ENCODE data around the gene ZNF430. TPM values are rescaled to one million over a fixed set of nuclear protein-coding genes. Genes with fewer than 3 reads are reported as not detected.

ZNF430 gene
- total RNA-seq, 1 experiment from 2014 or later = 7.4 TPM

DNA sequence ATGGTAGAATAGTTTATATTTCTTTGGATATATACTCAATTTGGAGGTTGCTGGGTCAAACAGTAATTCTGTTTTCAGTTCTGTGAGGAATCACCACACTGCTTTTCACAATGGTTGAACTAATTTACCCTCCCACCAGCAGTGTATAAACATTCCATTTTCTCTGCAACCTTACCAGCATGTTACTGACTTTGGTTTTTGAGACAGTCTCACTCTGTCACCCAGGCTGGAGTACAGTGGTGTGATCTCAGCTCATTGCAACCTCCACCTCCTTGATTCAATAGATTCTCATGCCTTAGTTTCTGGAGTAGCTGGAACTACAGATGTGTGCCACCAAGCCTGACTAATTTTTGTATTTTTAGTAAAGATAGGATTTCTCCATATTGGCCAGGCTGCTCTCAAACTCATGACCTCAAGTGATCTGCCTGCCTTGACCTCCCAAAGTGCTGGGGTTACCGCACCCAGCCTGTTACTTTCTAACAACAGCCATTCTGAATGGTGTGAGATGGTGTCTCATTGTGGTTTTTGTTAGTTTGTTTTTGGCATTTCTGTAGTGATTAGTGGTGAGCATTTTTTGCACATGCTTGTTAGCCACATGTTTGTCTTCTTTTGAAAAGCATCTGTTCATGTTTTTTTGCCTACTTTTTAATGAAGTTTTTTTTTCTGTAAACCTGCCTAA is 74.0 kb downstream of the ZNF430 start:
- no peaks in the 10 kb centered on the region for H4K20me1 ChIP-seq (ENCODE audit: insufficient read depth)
- H3K4me1 ChIP-seq (replicated peaks; ENCODE audit: insufficient read depth) = no peaks in the 10 kb centered on the region
- no peaks in the 10 kb centered on the region for H3K79me2 ChIP-seq (ENCODE audit: low read depth)
- TF ChIP-seq EZH2 (IDR thresholded peaks at IDR 0.05; ENCODE audit: low read depth) = no peak
- TF ChIP-seq, protein P1, sequence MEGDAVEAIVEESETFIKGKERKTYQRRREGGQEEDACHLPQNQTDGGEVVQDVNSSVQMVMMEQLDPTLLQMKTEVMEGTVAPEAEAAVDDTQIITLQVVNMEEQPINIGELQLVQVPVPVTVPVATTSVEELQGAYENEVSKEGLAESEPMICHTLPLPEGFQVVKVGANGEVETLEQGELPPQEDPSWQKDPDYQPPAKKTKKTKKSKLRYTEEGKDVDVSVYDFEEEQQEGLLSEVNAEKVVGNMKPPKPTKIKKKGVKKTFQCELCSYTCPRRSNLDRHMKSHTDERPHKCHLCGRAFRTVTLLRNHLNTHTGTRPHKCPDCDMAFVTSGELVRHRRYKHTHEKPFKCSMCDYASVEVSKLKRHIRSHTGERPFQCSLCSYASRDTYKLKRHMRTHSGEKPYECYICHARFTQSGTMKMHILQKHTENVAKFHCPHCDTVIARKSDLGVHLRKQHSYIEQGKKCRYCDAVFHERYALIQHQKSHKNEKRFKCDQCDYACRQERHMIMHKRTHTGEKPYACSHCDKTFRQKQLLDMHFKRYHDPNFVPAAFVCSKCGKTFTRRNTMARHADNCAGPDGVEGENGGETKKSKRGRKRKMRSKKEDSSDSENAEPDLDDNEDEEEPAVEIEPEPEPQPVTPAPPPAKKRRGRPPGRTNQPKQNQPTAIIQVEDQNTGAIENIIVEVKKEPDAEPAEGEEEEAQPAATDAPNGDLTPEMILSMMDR (conservative IDR thresholded peaks at IDR 0.05) = no peak
- intact Hi-C loops (cut with micrococcal nuclease; ENCODE audit: unreplicated experiment) = no loop called here
- H3K27ac ChIP-seq = no peak overlapping the region
- DNase-seq = no peak
- H3K9me3 ChIP-seq (ENCODE audit: insufficient read depth, low read depth) = no peaks in the 10 kb centered on the region
- ChIA-PET CTCF (no interaction called here), POLR2A (ENCODE audit: unreplicated experiment) (no interaction called here)
- no peaks in the 10 kb centered on the region for H3K27me3 ChIP-seq (ENCODE audit: insufficient read depth, low read depth)
- H2AFZ ChIP-seq = no peak overlapping the region
- H3K4me3 ChIP-seq = no peak overlapping the region
- no TSS peak for BruUV-seq (replicated peaks)
- H3K36me3 ChIP-seq (ENCODE audit: low read depth) = 0 out of 2 replicates have a peak, but pooled peaks cover 4% of the 10 kb centered on the region
- H3K9me2 ChIP-seq (ENCODE audit: insufficient read depth) = no peaks in the 10 kb centered on the region
- H3F3A ChIP-seq (ENCODE audit: insufficient read depth, low read depth) = no peaks in the 10 kb centered on the region
- no peak overlapping the region for H3K4me2 ChIP-seq

DNA sequence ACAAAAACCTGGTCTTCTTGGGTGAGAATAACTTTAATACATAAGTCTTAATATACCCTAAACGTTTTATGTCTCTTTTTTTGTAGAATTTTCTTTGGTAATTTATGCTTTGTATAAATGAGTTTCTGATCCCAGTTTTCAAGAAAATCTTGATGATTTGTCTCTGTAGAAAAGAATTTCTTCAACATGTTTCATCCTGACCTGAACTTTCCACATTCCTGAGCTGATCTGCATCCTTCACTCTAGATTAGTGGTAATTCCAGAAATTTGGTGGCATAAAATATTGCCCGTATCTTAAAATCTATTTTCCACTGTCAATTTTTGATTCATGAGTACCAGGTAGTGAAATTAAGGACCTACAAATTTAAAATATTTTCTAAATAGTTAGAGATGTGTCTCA is 77.8 kb downstream of the ZNF430 start:
- Histone ChIP-seq H3K27me3 (ENCODE audit: insufficient read depth, low read depth) (no peaks in the 10 kb centered on the region), H4K20me1 (ENCODE audit: insufficient read depth) (no peaks in the 10 kb centered on the region), H2AFZ (no peak overlapping the region), H3F3A (ENCODE audit: insufficient read depth, low read depth) (no peaks in the 10 kb centered on the region), H3K36me3 (ENCODE audit: low read depth) (0 out of 2 replicates have a peak, but pooled peaks cover 4% of the 10 kb centered on the region), H3K27ac (no peak overlapping the region), H3K9me2 (ENCODE audit: insufficient read depth) (no peaks in the 10 kb centered on the region), H3K4me2 (no peak overlapping the region), H3K79me2 (ENCODE audit: low read depth) (no peaks in the 10 kb centered on the region), H3K4me3 (no peak overlapping the region), H3K4me1 (replicated peaks; ENCODE audit: insufficient read depth) (no peaks in the 10 kb centered on the region), H3K9me3 (ENCODE audit: insufficient read depth, low read depth) (no peaks in the 10 kb centered on the region)
- ChIA-PET CTCF (no interaction called here), POLR2A (ENCODE audit: unreplicated experiment) (no interaction called here)
- no TSS peak for BruUV-seq (replicated peaks)
- intact Hi-C loops (cut with micrococcal nuclease; ENCODE audit: unreplicated experiment) = no loop called here
- no peak for DNase-seq
- TF ChIP-seq, protein P1 (conservative IDR thresholded peaks at IDR 0.05) = no peak
- TF ChIP-seq EZH2 (IDR thresholded peaks at IDR 0.05; ENCODE audit: low read depth) = no peak

DNA sequence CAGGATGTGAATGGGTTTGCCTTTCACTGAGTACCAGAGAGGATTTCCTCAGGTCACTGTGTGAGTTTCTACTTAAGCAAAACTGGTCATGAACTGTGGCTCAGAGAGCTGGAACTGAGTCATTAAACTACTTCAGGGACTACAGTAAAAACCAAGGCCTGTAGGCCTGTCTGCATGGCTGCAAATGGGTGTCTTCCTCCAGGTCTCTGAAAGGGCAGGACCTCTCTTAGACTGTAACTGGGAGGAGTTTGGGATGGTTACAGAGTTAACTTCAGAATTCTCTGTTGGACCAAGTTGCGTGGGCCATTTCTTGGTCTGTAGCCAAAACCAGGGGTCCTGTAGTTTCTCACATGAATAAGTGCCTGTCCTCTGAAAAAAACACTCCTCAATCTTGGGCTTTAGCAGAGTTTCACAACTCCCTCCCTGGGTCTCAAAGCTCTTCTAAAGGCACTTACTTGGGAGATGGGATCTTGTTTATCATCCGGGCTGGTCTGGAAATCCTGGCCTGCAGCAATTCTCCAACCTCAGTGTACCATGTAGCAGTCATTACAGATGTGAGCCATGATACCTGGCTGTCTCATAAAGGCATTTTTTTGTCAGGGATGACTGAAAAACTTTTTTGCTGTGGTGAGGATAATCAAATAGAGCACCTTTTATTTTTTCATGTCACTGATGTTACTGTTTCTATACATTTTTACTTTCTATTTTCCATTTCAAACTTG is 81.2 kb downstream of the ZNF430 start:
- Histone ChIP-seq H3K4me3 (no peak overlapping the region), H2AFZ (no peak overlapping the region), H3K79me2 (ENCODE audit: low read depth) (no peaks in the 10 kb centered on the region), H3K9me3 (ENCODE audit: insufficient read depth, low read depth) (no peaks in the 10 kb centered on the region), H3K9me2 (ENCODE audit: insufficient read depth) (no peaks in the 10 kb centered on the region), H3K4me1 (replicated peaks; ENCODE audit: insufficient read depth) (no peaks in the 10 kb centered on the region), H3K4me2 (no peak overlapping the region), H3K27ac (no peak overlapping the region), H3K36me3 (ENCODE audit: low read depth) (0 out of 2 replicates have a peak, but pooled peaks cover 7% of the 10 kb centered on the region), H4K20me1 (ENCODE audit: insufficient read depth) (no peaks in the 10 kb centered on the region), H3K27me3 (ENCODE audit: insufficient read depth, low read depth) (no peaks in the 10 kb centered on the region), H3F3A (ENCODE audit: insufficient read depth, low read depth) (no peaks in the 10 kb centered on the region)
- DNase-seq = no peak
- intact Hi-C loops (cut with micrococcal nuclease; ENCODE audit: unreplicated experiment) = no loop called here
- TF ChIP-seq, protein P1 (conservative IDR thresholded peaks at IDR 0.05) = no peak
- TF ChIP-seq EZH2 (IDR thresholded peaks at IDR 0.05; ENCODE audit: low read depth) = no peak
- BruUV-seq (replicated peaks) = no TSS peak
- ChIA-PET CTCF (no interaction called here), POLR2A (ENCODE audit: unreplicated experiment) (no interaction called here)

All from PC-9 (cell line).